Neural cell (in vitro differentiated cells): ENCODE data around the gene SNAPC1. TPM values are rescaled to one million over a fixed set of nuclear protein-coding genes. Genes with fewer than 3 reads are reported as not detected.

Source experiments
- H2AFZ ChIP-seq: fragments of 200-600, 300-800 bp; sonication (generic), shearing (Covaris generic); 2 replicates; pipeline ENCODE4 v1.6.0; 2014; ENCODE audit warnings: low read depth, mild to moderate bottlenecking, antibody characterized with exemption, low read length, moderate library complexity
- H3F3A ChIP-seq: fragments of 200-600 bp; shearing (Covaris generic); 2 replicates; pipeline ENCODE4 v1.6.1; 2016; ENCODE audit warnings: mild to moderate bottlenecking, moderate library complexity, mixed read lengths, antibody characterized with exemption, low read length; ENCODE audit not compliant: insufficient read depth, poor library complexity, severe bottlenecking
- H3K27ac ChIP-seq: fragments of 200-600, 300-800 bp; sonication (generic), shearing (Covaris generic); 2 replicates; pipeline ENCODE4 v1.5.1; 2014; ENCODE audit warnings: mild to moderate bottlenecking, low read length, moderate library complexity
- H3K27me3 ChIP-seq: fragments of 300-800, 200-600 bp; sonication (generic), shearing (Covaris generic); 2 replicates; pipeline ENCODE4 v1.6.0; 2014; ENCODE audit warnings: mild to moderate bottlenecking, low read depth, low read length, moderate library complexity; ENCODE audit not compliant: insufficient read depth
- H3K36me3 ChIP-seq: fragments of 300-800, 200-600 bp; sonication (generic), shearing (Covaris generic); 2 replicates; pipeline ENCODE4 v1.5.1; 2014; ENCODE audit warnings: mild to moderate bottlenecking, antibody characterized with exemption, low read length, moderate library complexity; ENCODE audit not compliant: insufficient read depth
- H3K4me2 ChIP-seq: fragments of 300-800, 200-600 bp; sonication (generic), shearing (Covaris generic); 2 replicates; pipeline ENCODE4 v1.6.0; 2014; ENCODE audit warnings: mild to moderate bottlenecking, low read length
- H3K4me3 ChIP-seq: fragments of 300-800, 200-600 bp; sonication (generic), shearing (Covaris generic); 2 replicates; pipeline ENCODE4 v1.5.1; 2014; ENCODE audit warnings: mild to moderate bottlenecking, low read length, moderate library complexity
- H3K79me2 ChIP-seq: fragments of 200-600 bp; shearing (Covaris generic); replicated peaks from 2 replicates; pipeline ENCODE4 v1.6.0; 2014; ENCODE audit warnings: mild to moderate bottlenecking, low read length, moderate library complexity; ENCODE audit not compliant: insufficient read depth
- H3K9ac ChIP-seq: fragments of 300-800, 200-600 bp; sonication (generic), shearing (Covaris generic); 2 replicates; pipeline ENCODE4 v1.6.1; 2016; ENCODE audit warnings: mild to moderate bottlenecking, low read length, mixed read lengths
- H3K9me2 ChIP-seq: fragments of 200-600 bp; shearing (Covaris generic); 2 replicates; pipeline ENCODE4 v1.6.1; 2016; ENCODE audit warnings: mild to moderate bottlenecking, low read length, mixed read lengths; ENCODE audit not compliant: insufficient read depth
- H3K9me3 ChIP-seq: fragments of 200-600, 300-800 bp; sonication (generic), shearing (Covaris generic); 2 replicates; pipeline ENCODE4 v1.6.1; 2016; ENCODE audit warnings: mild to moderate bottlenecking, mixed run types, low read length, moderate library complexity, mixed read lengths
- H4K20me1 ChIP-seq: fragments of 200-600 bp; shearing (Covaris generic); 2 replicates; pipeline ENCODE4 v1.6.1; 2016; ENCODE audit warnings: mild to moderate bottlenecking, mixed run types; ENCODE audit not compliant: insufficient read depth
- EP300 ChIP-seq: fragments of 450-650 bp; conservative IDR thresholded peaks from 2 replicates; pipeline ENCODE4 v1.6.1; 2014; ENCODE audit warnings: antibody characterized with exemption, mild to moderate bottlenecking, moderate library complexity; ENCODE audit not compliant: poor library complexity, severe bottlenecking
- EZH2 ChIP-seq: fragments of 200-600, 300-800 bp; shearing (Covaris generic), sonication (generic); IDR thresholded peaks from 2 replicates; pipeline ENCODE4 v1.6.1; 2014; ENCODE audit warnings: antibody characterized with exemption, low read length, borderline replicate concordance, mild to moderate bottlenecking; ENCODE audit not compliant: insufficient read depth, poor library complexity, severe bottlenecking
- MXI1 ChIP-seq: fragments of 450-650 bp; conservative IDR thresholded peaks from 2 replicates; pipeline ENCODE4 v1.6.1; 2014; ENCODE audit warnings: antibody characterized with exemption, mild to moderate bottlenecking; ENCODE audit not compliant: poor library complexity, severe bottlenecking
- POLR2AphosphoS5 ChIP-seq: IDR thresholded peaks from 2 replicates; pipeline ENCODE4 v1.6.1; 2012
- RAD21 ChIP-seq: fragments of 450-650 bp; conservative IDR thresholded peaks from 2 replicates; pipeline ENCODE4 v1.6.1; 2014; ENCODE audit warnings: antibody characterized with exemption, mild to moderate bottlenecking, moderate library complexity
- SMC3 ChIP-seq: fragments of 450-650 bp; conservative IDR thresholded peaks from 2 replicates; pipeline ENCODE4 v1.6.1; 2014; ENCODE audit warnings: antibody characterized with exemption, mild to moderate bottlenecking, moderate library complexity; ENCODE audit not compliant: poor library complexity
- TAF1 ChIP-seq: IDR thresholded peaks from 2 replicates; pipeline ENCODE4 v1.6.1; 2012; ENCODE audit warnings: low read depth
- polyA plus RNA-seq: library from polyadenylated mRNA; depleted of rRNA; stranded (reverse); fragments of >200 nt; gene quantifications from 2 replicates; pipeline ENCODE4 v1.2.3, GENCODE V29; 2014
- TF ChIP-seq, protein P1 (sequence below): IDR thresholded peaks from 2 replicates; pipeline ENCODE4 v1.6.1; 2012; ENCODE audit warnings: borderline replicate concordance
- TF ChIP-seq, protein P2 (sequence below): fragments of 450-650 bp; IDR thresholded peaks from 2 replicates; pipeline ENCODE4 v1.5.1; 2014; ENCODE audit warnings: antibody characterized with exemption, mild to moderate bottlenecking, moderate library complexity; ENCODE audit not compliant: poor library complexity, severe bottlenecking

Gene SNAPC1
- polyA plus RNA-seq, 1 donor from 2014 or later = 7.1 TPM

DNA sequence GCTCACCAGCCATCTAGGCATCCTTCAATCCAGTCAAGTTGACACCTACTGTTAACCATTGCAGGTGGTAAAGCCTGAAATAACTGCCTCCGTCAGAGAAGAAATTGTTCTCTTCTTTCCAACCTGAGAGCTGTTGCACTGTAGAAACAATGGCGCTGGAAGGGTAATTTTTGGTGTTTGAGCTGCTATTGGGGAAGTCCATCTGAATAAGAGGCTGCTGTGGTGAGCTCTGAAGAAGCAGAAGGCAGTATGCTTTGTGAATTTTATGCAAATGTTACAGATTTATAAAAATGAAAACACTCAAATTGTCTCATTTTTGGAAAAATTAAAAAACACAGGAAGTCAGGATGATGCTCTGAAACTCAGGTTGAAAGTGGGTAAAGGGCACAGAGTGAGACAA is 60.2 kb downstream of the SNAPC1 start:
- H3K9ac ChIP-seq = no peak overlapping the region
- no peak overlapping the region for H3K4me2 ChIP-seq
- no peak overlapping the region for H3K27ac ChIP-seq
- TF ChIP-seq, protein P1, sequence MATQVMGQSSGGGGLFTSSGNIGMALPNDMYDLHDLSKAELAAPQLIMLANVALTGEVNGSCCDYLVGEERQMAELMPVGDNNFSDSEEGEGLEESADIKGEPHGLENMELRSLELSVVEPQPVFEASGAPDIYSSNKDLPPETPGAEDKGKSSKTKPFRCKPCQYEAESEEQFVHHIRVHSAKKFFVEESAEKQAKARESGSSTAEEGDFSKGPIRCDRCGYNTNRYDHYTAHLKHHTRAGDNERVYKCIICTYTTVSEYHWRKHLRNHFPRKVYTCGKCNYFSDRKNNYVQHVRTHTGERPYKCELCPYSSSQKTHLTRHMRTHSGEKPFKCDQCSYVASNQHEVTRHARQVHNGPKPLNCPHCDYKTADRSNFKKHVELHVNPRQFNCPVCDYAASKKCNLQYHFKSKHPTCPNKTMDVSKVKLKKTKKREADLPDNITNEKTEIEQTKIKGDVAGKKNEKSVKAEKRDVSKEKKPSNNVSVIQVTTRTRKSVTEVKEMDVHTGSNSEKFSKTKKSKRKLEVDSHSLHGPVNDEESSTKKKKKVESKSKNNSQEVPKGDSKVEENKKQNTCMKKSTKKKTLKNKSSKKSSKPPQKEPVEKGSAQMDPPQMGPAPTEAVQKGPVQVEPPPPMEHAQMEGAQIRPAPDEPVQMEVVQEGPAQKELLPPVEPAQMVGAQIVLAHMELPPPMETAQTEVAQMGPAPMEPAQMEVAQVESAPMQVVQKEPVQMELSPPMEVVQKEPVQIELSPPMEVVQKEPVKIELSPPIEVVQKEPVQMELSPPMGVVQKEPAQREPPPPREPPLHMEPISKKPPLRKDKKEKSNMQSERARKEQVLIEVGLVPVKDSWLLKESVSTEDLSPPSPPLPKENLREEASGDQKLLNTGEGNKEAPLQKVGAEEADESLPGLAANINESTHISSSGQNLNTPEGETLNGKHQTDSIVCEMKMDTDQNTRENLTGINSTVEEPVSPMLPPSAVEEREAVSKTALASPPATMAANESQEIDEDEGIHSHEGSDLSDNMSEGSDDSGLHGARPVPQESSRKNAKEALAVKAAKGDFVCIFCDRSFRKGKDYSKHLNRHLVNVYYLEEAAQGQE = no peak
- TF ChIP-seq, protein P2, sequence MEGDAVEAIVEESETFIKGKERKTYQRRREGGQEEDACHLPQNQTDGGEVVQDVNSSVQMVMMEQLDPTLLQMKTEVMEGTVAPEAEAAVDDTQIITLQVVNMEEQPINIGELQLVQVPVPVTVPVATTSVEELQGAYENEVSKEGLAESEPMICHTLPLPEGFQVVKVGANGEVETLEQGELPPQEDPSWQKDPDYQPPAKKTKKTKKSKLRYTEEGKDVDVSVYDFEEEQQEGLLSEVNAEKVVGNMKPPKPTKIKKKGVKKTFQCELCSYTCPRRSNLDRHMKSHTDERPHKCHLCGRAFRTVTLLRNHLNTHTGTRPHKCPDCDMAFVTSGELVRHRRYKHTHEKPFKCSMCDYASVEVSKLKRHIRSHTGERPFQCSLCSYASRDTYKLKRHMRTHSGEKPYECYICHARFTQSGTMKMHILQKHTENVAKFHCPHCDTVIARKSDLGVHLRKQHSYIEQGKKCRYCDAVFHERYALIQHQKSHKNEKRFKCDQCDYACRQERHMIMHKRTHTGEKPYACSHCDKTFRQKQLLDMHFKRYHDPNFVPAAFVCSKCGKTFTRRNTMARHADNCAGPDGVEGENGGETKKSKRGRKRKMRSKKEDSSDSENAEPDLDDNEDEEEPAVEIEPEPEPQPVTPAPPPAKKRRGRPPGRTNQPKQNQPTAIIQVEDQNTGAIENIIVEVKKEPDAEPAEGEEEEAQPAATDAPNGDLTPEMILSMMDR = no peak
- TF ChIP-seq TAF1 (no peak), POLR2AphosphoS5 (no peak), RAD21 (no peak), EZH2 (no peak), SMC3 (no peak), EP300 (no peak), MXI1 (no peak)
- H3K9me3 ChIP-seq = no peaks in the 10 kb centered on the region
- no peaks in the 10 kb centered on the region for H3K79me2 ChIP-seq
- no peaks in the 10 kb centered on the region for H3K27me3 ChIP-seq
- no peaks in the 10 kb centered on the region for H3K36me3 ChIP-seq
- no peaks in the 10 kb centered on the region for H3F3A ChIP-seq
- H3K9me2 ChIP-seq = no peaks in the 10 kb centered on the region
- H4K20me1 ChIP-seq = no peaks in the 10 kb centered on the region
- H3K4me3 ChIP-seq = no peak overlapping the region
- H2AFZ ChIP-seq = no peak overlapping the region

DNA sequence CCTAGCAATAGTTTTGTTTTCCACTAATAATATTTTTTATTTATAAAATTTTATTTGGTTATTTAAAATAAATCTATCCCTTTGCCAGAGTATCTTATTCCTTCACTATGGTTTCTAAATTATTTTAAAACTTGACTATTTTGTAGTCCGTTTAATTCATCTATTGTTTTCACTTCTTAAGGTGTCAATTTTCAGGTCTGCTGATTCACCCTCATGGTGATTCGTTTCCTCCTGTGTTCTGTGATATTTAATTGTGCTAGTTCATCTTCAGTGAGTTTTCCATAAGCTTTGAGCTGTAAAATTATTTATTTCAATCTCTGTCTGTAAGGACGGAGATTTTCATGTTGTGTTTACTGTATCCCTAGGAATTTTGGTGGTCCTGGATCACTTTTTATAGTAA is 70.6 kb downstream of the SNAPC1 start:
- Histone ChIP-seq H3K27me3 (no peaks in the 10 kb centered on the region), H4K20me1 (no peaks in the 10 kb centered on the region), H3K79me2 (no peaks in the 10 kb centered on the region), H3F3A (no peaks in the 10 kb centered on the region), H3K36me3 (no peaks in the 10 kb centered on the region), H3K9ac (no peak overlapping the region), H3K4me2 (no peak overlapping the region), H3K9me3 (no peaks in the 10 kb centered on the region), H3K27ac (no peak overlapping the region), H3K4me3 (no peak overlapping the region), H3K9me2 (no peaks in the 10 kb centered on the region), H2AFZ (no peak overlapping the region)
- TF ChIP-seq SMC3 (no peak), POLR2AphosphoS5 (no peak), RAD21 (no peak), EP300 (no peak)

DNA sequence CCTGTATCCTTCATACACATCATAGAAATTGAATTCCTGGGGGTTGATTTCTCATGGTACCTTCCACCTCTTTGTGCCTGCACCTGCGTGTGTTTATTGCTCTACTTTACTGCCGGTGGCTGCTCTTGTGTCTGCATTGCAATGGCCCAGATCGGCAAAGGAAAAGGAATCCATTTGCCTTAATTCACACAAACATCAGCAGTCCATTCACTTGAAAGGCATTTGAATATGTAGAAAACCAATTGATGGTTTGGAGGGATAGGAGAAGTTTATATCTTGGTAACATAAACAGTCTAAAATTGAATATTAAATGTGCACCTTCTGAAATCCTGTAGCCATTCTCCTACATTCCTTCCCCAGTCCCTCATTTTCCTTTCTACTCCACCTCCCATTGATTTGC is 74.0 kb downstream of the SNAPC1 start:
- Histone ChIP-seq H2AFZ (no peak overlapping the region), H3K27me3 (no peaks in the 10 kb centered on the region), H3K4me2 (no peak overlapping the region), H3K9ac (no peak overlapping the region), H3F3A (no peaks in the 10 kb centered on the region), H3K27ac (no peak overlapping the region), H3K4me3 (no peak overlapping the region), H4K20me1 (no peaks in the 10 kb centered on the region), H3K9me2 (no peaks in the 10 kb centered on the region), H3K36me3 (no peaks in the 10 kb centered on the region), H3K79me2 (no peaks in the 10 kb centered on the region), H3K9me3 (no peaks in the 10 kb centered on the region)
- TF ChIP-seq, protein P1 = no peak
- TF ChIP-seq POLR2AphosphoS5 (no peak), EP300 (no peak), RAD21 (no peak), MXI1 (no peak), SMC3 (no peak)
- TF ChIP-seq, protein P2 = no peak
